HG03457 (cell line): ENCODE measurements around the gene DAGLB.
A peak's percentile ranks its signal among the peaks of the same experiment; 100 is the strongest.
"Not testable (repeated sequence)": the region's sequence is repeated elsewhere in the genome, so short reads cannot be mapped to it uniquely, and the experiment has no call there.

Experiments used
- ATAC-seq: cut with Tn5 transposase; IDR thresholded peaks from one replicate; pipeline ENCODE4 v1.9.1; 2021; ENCODE audit warnings: moderate number of reproducible peaks; ENCODE audit not compliant: unreplicated experiment

DAGLB gene

GRCh38 chr7:6463609-6464008 is 15.9 kb upstream of the DAGLB start:
- ATAC-seq: not testable (repeated sequence)

DNA sequence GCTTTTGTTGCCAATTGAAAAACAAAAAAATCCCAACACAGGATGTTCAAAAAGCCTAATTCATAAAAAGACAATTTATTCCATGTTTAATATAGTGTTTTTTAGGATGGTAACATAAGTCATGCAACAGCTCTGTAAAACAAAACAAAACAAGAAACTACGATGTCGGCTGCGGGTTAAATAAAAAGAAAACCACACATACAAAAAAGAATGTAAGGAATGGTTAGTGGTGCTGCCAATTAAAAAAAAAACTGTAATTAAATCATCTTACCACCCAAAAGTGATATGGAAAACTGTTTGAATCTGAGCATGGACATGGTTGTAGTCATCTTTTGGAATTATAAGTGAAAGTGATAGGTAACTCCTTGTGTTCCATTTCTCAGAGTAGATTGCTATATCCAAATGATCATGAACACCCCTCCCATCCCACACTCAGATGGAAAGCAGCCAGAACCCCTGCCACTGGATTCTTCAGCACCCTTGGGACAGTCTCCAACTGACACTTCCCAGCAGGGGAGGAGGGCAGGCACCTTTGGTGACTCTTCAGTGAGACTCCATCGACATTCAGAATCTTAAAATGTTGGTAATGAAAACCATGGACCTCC is 14.3 kb upstream of the DAGLB start:
- ATAC-seq: no peak

- no peak for ATAC-seq
Measured at GRCh38 chr7:6460990-6461584, 13.3 kb upstream of the DAGLB start.

DNA sequence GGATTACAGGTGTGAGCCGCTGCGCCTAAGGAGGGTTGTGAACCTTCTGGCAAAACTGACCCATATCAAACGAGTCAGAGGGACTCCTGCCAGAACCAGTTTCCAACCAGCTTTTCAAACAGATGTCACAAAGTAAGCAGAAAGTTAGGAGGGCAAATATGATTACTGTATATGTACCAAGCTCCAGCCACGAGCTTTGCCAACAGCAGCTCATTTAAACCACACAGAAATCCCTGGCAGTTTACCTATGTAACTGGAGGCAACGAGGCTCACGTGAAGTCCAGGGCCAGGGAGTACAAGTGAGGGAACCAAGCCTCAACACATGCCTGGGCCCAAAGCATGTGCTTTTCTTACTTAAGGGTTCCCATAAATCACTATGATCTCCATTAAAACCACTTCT is 12.5 kb upstream of the DAGLB start:
- ATAC-seq: no peak

DNA sequence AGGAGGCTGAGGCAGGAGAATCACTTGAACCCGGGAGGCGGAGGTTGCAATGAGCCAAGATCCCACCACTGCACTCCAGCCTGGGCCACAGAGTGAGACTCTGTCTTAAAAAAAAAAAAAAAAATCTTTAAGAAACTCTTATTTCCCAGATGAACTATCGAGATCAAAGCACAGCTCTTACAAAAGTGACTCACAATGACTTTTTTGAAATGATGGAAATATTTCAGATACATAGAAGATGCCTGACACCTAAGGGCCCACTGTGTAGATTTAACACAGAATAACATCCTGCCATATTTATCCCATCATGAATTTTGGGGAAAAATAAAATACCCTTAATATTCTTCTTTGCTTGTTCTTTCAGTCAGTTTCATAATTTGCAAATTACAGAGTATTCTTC is 10.9 kb upstream of the DAGLB start:
- ATAC-seq: not testable (repeated sequence)

DNA sequence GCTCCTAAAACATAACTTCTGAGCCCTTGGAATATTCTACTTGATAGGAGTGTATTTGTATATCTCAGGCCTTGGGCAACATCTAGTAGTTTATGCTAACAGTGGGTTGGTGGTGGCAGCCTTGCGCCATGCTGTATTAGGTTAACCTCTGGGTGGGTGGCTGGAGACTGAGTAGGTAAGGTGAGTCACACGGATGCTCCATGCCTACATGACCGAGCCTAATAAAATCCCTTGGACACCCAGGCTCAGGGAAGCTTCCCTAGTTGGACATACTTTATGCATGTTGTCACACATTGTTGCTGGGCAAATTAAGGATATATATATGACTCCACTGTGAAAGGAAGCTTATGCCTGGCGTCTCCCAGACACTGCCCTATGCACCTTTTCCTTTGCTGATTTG is 6.0 kb upstream of the DAGLB start:
- ATAC-seq: no peak

DNA sequence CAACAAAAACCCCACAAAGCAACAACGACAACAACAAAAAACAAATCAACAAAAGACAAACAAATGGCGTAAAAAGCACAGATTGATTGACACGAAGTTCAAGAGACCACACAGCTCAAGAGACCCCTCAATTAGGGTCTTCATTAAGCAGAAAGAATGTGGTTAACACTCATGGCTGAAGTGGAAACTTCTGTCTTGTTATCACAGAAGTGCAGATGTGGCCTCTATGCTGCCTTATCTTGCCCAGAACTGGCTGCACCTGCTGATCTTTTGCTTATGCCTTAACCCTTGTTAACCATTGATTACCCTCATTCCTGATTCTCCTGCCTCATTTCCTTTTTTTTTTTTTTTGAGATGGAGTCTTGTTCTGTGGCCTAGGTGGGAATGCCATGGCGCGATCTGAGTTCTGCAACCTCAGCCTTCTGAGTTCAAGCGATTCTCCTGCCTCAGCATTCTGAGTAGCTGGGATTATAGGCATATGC is 3.5 kb upstream of the DAGLB start:
- ATAC-seq: no peak

DNA sequence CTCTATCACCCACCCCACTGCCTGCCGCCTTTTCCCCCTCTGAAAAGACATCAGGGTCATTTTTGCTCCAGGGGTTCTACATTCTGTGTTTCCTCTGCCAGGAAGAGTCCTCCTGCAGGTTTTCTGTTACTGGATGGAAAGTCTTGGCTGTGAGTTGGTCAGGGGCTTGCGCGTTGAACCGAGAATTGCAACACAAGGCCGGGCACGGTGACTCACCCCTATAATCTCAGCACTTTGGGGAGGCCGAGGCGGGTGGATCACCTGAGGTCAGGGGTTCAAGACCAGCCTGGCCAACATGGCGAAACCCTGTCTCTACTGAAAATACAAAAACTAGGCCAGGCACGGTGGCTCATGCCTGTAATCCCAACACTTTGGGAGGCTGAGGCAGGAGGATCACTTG is 2.8 kb upstream of the DAGLB start:
- not testable (repeated sequence) for ATAC-seq

GRCh38 chr7:6449884-6450283 is 2.1 kb upstream of the DAGLB start:
- not testable (repeated sequence) for ATAC-seq

DNA sequence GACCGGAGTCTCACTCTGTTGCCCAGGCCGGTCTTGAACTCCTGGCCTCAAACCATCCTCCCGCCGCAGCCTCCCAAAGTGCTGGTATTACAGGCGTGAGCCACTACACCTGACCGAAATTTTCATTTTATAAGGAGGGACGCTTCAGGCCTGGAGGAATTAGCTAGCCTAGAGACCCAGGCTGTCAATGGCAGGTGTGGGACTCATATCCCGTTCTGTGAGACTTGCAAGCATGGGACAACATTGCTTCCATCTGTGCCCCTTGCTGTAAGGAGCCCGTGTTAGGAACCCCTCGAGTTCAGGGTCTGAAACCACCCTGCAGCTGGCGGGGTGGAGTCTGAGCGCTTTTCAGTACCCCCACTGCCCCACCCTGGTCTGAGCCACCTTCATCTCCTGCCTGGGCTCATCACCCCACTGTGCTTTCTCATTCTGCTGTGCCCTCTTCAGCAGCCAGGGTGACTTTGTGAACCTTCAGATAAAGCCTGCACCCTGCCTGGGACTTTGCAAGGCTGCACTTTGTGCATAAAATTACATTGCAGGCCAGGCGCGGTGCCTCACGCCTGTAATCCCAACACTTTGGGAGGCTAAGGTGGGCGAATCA is 1.3 kb upstream of the DAGLB start:
- no peak for ATAC-seq

DNA sequence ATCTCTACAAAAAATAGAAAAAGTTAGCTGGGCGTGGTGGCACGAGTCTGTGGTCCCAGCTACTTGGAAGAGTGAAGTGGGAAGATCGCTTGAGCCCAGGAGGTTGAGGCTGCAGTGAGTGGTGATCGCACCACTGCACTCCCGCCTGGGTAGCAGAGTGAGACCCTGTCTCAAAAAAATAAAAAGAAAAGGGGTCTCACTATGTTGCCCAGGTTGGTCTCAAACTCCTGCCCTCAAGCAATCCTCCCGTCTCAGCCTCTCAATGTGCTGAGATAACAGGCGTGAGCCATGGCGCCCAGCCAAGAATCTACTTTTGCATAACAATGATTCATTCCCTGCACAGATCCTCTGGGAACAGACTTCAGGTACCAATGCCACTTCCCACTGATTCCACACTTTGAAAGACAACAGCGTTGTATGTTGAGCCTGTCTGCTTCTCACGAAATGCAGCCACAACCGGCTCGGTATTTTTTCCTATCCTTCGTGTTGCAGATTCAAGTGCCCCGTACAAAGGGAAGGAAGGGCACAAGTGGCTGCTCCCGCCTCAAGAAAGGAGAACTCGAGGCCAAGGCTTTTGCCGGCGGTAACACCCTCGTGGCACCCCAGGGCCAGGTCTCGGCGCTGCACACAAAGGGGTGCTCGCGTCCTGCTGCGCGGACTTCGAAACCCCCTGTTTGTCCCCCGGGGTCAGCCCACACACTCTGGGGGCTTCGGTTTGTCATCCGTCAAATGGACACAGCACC is 745 bp downstream of the DAGLB start:
- peak; percentile 26 for ATAC-seq

- ATAC-seq: no peak
Measured at GRCh38 chr7:6444516-6445269, 3.1 kb downstream of the DAGLB start.

DNA sequence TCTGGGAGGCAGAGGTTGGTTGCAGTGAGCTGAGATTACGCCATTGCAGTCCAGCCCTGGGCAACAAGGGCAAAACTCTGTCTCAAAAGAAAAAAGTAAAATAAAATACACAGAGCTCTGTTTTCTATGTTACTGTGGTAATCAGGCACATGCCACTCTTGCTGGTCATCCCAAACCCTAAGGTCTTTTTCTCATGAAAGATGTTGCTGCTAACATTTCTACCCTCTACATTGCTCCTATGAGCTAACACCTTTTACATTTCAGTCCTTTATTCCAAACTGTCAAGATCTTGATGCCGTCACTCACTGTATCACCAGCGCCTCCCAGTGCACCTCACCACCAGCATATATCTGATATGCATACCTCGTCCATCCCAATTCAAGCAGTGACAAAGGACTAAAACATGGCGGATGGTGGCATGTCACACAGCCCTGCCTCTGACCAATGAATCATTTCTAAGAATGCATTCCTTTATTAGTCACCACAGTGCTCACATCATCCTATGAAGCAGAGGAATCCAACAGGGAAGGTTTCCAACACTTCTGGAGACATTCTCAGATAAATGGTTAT is 4.3 kb downstream of the DAGLB start:
- ATAC-seq: no peak

DNA sequence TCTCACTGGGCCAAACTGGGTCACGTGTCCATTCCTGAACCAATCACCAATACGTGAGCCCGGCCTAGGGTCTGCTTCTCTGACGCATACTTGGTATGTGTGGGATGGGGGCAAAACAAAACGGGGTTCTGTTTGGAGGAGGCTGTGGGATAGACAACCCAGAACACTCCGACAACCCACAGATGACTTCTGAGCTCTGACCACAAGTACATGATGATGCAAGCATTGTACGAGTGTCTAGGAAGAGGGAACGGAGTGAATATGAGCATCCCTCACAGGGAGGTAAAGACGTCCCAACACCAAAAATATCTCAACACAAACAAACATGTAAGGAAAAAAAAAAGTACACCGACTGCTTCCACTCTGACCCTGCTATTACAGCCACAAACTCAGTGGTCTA is 5.6 kb downstream of the DAGLB start:
- no peak for ATAC-seq

DNA sequence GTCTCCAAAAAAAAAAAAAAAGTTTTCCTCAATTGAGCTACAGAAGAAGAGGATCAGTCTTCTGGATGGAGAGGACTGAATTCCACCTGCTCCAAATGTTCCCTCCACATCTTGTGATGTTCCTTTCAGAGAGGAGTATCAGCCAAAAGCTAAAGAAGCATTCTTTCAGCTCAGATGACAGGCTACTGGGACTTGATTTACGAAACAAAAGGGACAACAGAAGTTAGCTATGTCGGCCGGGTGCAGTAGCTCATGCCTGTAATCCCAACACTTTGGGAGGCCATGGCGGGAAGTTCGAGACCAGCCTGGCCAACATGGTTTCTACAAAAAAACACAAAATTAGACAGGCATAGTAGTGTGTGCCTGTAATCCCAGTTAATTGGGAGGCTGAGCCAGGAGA is 7.4 kb downstream of the DAGLB start:
- ATAC-seq: no peak

DNA sequence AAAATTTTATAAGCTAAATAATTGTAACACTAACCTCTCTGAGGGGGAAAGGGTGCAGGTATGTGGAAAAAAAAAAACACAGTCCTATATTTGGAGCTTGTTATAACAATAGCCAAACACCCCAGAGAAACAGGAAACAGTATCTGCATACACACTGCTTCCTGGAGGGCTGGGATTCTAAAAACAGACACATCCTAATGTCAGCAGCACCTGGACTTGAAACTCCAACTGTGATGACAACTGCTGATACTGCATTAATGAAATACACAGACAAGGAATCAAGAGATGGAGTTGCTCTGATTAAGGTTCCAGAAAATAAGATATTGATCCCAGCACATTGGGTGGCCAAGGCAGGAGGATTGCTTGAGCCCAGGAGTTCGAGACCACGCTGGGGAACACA is 9.3 kb downstream of the DAGLB start:
- no peak for ATAC-seq

DNA sequence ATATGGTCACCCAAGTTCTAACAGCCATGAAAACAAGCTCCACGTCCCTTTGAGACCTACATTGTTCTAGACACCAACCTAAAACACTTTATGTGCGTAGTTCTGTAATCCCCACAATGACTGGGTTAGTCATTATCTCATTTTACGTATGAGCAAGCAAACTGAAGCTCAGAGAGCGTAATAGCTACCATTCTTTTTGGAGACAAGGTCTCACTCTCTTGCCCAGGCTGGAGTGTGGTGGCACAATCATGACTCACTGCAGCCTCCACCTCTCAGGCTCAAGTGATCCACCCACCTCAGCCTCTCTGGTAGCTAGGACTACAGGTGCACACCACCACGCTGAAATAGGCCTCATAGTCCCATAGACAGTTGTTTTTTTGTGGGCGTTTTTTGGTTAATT is 10.5 kb downstream of the DAGLB start:
- no peak for ATAC-seq

- no peak for ATAC-seq
Measured at GRCh38 chr7:6436385-6436685, 11.4 kb downstream of the DAGLB start.

DNA sequence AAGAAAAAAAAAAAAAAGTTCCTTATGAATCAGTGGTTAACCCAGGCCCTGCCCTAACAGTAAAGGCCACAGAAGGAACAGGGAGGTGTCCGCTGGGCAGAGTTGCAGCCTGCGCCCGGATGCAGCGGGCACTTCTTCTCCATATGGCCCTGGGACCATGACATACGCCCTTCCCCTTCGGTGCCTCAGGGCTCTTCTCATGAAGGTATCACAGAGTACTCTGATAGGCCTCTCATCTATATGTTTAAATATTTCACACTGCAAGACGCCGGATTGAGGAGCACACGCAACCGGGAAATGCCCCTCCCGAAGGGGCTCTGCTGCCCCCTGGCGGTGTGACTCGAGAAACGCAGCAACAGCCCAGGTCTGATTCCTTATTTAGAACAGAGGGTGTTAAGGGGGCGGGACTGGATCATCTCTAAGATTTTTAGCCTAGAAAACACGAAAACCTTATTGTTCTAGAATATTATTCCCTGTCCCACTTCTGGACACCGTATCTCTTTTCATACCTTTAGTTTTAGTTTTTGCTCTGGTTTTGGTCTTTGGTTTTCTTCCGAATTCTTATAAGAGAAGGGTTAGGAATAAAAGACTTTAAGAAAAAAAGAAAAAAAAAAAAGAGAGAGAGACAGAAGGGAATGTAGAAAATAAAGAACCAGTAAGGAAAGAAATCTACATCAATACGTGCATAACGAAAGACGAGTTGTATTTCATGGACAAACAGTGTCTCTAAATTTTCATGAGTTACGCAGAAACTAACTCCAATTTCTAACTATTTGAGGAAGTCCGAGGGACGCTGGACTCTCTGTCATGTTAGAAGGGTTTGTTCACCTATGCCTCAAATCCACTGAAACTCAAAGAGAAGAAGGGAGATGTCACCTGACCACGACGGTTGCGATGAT is 12.0 kb downstream of the DAGLB start:
- no peak for ATAC-seq
